Measurements from ENCODE around the gene AUTS2.

AUTS2 gene

GRCh38 chr7:70761711-70762328, 1163.5 kb downstream of the AUTS2 start:
- H3K36me3 ChIP-seq (ENCODE audit: insufficient read depth, low read length): peaks cover 25% of the 10 kb centered on the region; the same call in 1 of the 2 replicates
- H3K9ac ChIP-seq (ENCODE audit: low read depth, low read length, poor library complexity, severe bottlenecking): no peak overlapping the region
- peaks cover 12% of the 10 kb centered on the region for H4K20me1 ChIP-seq (ENCODE audit: insufficient read depth, low read length, poor library complexity, severe bottlenecking)
- no peak overlapping the region for H3K4me3 ChIP-seq (ENCODE audit: low read length, poor library complexity, severe bottlenecking)
- no peak overlapping the region for H3K4me2 ChIP-seq (ENCODE audit: low read depth, low read length, poor library complexity, severe bottlenecking)
- TF ChIP-seq, protein P1, sequence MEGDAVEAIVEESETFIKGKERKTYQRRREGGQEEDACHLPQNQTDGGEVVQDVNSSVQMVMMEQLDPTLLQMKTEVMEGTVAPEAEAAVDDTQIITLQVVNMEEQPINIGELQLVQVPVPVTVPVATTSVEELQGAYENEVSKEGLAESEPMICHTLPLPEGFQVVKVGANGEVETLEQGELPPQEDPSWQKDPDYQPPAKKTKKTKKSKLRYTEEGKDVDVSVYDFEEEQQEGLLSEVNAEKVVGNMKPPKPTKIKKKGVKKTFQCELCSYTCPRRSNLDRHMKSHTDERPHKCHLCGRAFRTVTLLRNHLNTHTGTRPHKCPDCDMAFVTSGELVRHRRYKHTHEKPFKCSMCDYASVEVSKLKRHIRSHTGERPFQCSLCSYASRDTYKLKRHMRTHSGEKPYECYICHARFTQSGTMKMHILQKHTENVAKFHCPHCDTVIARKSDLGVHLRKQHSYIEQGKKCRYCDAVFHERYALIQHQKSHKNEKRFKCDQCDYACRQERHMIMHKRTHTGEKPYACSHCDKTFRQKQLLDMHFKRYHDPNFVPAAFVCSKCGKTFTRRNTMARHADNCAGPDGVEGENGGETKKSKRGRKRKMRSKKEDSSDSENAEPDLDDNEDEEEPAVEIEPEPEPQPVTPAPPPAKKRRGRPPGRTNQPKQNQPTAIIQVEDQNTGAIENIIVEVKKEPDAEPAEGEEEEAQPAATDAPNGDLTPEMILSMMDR (conservative IDR thresholded peaks at IDR 0.05; ENCODE audit: low read length): no peak
- TF ChIP-seq EZH2phosphoT487 (IDR thresholded peaks at IDR 0.05; ENCODE audit: borderline replicate concordance): no peak
- H3K4me1 ChIP-seq (ENCODE audit: insufficient read depth, low read length, poor library complexity, severe bottlenecking): peaks cover 3% of the 10 kb centered on the region
- H3K79me2 ChIP-seq (ENCODE audit: insufficient read depth, low read length): peaks cover 67% of the 10 kb centered on the region
- H3K27me3 ChIP-seq (ENCODE audit: insufficient read depth, low read length, poor library complexity, severe bottlenecking): no peaks in the 10 kb centered on the region
- no peaks in the 10 kb centered on the region for H3K9me2 ChIP-seq (replicated peaks; ENCODE audit: low read depth, low read length)
- H3F3A ChIP-seq (ENCODE audit: low read depth): no peaks in the 10 kb centered on the region
- H3K9me3 ChIP-seq (ENCODE audit: insufficient read depth, low read depth, low read length): no peaks in the 10 kb centered on the region
- H2AFZ ChIP-seq (ENCODE audit: low read length): no peak overlapping the region

- Histone ChIP-seq H3K9me2 (replicated peaks; ENCODE audit: low read depth, low read length) (no peaks in the 10 kb centered on the region), H3K36me3 (ENCODE audit: insufficient read depth, low read length) (peaks cover 33% of the 10 kb centered on the region; the same call in 1 of the 2 replicates), H3F3A (ENCODE audit: low read depth) (no peaks in the 10 kb centered on the region), H2AFZ (ENCODE audit: low read length) (no peak overlapping the region), H3K79me2 (ENCODE audit: insufficient read depth, low read length) (peaks cover 58% of the 10 kb centered on the region), H3K4me3 (ENCODE audit: low read length, poor library complexity, severe bottlenecking) (no peak overlapping the region), H3K9me3 (ENCODE audit: insufficient read depth, low read depth, low read length) (no peaks in the 10 kb centered on the region), H3K27me3 (ENCODE audit: insufficient read depth, low read length, poor library complexity, severe bottlenecking) (no peaks in the 10 kb centered on the region), H3K9ac (ENCODE audit: low read depth, low read length, poor library complexity, severe bottlenecking) (no peak overlapping the region), H3K4me1 (ENCODE audit: insufficient read depth, low read length, poor library complexity, severe bottlenecking) (peaks cover 3% of the 10 kb centered on the region), H3K4me2 (ENCODE audit: low read depth, low read length, poor library complexity, severe bottlenecking) (no peak overlapping the region), H4K20me1 (ENCODE audit: insufficient read depth, low read length, poor library complexity, severe bottlenecking) (peaks cover 12% of the 10 kb centered on the region)
- TF ChIP-seq EZH2phosphoT487 (IDR thresholded peaks at IDR 0.05; ENCODE audit: borderline replicate concordance): no peak
- TF ChIP-seq, protein P1 (conservative IDR thresholded peaks at IDR 0.05; ENCODE audit: low read length): no peak
These were observed 1164.4 kb downstream of the AUTS2 start for GRCh38 chr7:70762696-70763095.

DNA sequence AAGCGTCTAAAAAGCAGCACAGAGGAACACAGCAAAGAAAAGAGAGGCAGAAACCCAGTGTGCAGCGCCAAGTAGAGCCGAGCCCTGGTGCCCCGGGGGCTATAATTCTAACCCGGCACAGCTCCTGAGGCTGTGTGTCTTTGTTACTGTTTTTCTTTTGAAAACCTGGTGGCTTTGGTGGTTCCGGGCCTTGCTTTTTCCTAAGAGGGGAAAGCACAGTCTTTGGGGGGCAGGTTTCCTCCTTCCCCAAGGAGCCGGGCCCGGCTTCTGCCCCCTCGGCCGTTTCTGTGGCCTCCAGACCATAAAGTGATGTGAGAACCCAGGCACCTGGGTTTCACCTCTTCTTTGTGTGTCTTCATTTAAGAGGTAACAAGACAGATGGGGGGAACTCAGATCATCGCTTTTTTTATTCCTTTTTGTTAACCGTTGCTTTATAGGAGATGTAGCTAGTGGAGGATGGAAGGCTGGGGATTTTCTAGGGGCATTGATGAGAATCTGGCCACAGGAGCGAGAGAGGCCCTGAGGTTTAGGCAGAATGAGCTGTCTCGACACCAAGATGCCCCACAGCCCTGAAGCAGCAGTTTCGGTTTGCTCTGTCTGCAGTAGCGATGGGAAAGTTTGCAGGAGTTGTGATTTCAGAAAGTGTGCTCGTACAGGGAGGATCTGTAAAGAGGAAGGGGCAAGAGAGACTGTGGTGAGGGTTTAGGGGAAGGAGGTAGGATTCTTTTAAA, 1165.9 kb downstream of the AUTS2 start:
- H3F3A ChIP-seq (ENCODE audit: low read depth): no peaks in the 10 kb centered on the region
- H3K4me2 ChIP-seq (ENCODE audit: low read depth, low read length, poor library complexity, severe bottlenecking): no peak overlapping the region
- no peak overlapping the region for H2AFZ ChIP-seq (ENCODE audit: low read length)
- H3K9me2 ChIP-seq (replicated peaks; ENCODE audit: low read depth, low read length): no peaks in the 10 kb centered on the region
- H3K9ac ChIP-seq (ENCODE audit: low read depth, low read length, poor library complexity, severe bottlenecking): no peak overlapping the region
- no peaks in the 10 kb centered on the region for H3K4me1 ChIP-seq (ENCODE audit: insufficient read depth, low read length, poor library complexity, severe bottlenecking)
- H3K4me3 ChIP-seq (ENCODE audit: low read length, poor library complexity, severe bottlenecking): no peak overlapping the region
- H3K79me2 ChIP-seq (ENCODE audit: insufficient read depth, low read length): peaks cover 44% of the 10 kb centered on the region
- H4K20me1 ChIP-seq (ENCODE audit: insufficient read depth, low read length, poor library complexity, severe bottlenecking): peaks cover 12% of the 10 kb centered on the region
- no peaks in the 10 kb centered on the region for H3K9me3 ChIP-seq (ENCODE audit: insufficient read depth, low read depth, low read length)
- peaks cover 46% of the 10 kb centered on the region; the same call in 1 of the 2 replicates for H3K36me3 ChIP-seq (ENCODE audit: insufficient read depth, low read length)
- no peaks in the 10 kb centered on the region for H3K27me3 ChIP-seq (ENCODE audit: insufficient read depth, low read length, poor library complexity, severe bottlenecking)
- TF ChIP-seq EZH2phosphoT487 (IDR thresholded peaks at IDR 0.05; ENCODE audit: borderline replicate concordance): no peak
- TF ChIP-seq, protein P1 (conservative IDR thresholded peaks at IDR 0.05; ENCODE audit: low read length): no peak
